ENCODE results near the gene CAMSAP2.

DNA sequence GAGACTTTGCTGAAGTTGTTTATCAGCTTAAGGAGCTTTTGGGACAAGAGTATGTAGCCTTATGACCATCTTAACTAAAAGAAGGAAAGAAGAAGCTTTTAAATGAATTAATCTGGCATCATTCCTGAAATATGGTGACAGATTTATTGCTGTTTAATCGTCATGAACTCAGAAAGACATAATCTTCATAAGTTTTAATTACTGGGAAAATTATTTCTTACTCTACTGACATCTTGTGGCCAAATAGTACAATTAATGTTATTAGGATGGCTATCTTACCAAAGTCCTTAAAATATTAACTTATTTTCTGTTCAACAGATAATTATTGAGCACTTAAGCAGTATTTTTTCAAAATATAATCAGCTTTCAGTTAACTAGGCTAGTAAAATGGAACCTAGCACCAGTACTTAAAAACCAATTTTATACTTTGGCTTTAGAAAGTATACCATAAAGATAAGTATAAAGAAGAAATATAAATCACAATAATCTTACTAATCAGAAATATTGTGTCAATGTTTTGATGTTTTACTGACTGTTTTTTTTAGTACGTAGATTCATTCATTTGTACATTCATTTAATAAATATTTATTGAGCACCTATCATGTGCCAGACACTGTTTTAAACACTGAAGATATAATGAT, 99.4 kb downstream of the CAMSAP2 start:
- TF ChIP-seq POLR2AphosphoS5 (IDR thresholded peaks at IDR 0.05): no peak
- TF ChIP-seq EP300 (IDR thresholded peaks at IDR 0.05): no peak
